ENCODE results near the gene ARHGAP22. TPM values are rescaled to one million over a fixed set of nuclear protein-coding genes. Genes with fewer than 3 reads are reported as not detected.

ARHGAP22 gene
- total RNA-seq, 1 donor from 2014 or later: 0.82 TPM

DNA sequence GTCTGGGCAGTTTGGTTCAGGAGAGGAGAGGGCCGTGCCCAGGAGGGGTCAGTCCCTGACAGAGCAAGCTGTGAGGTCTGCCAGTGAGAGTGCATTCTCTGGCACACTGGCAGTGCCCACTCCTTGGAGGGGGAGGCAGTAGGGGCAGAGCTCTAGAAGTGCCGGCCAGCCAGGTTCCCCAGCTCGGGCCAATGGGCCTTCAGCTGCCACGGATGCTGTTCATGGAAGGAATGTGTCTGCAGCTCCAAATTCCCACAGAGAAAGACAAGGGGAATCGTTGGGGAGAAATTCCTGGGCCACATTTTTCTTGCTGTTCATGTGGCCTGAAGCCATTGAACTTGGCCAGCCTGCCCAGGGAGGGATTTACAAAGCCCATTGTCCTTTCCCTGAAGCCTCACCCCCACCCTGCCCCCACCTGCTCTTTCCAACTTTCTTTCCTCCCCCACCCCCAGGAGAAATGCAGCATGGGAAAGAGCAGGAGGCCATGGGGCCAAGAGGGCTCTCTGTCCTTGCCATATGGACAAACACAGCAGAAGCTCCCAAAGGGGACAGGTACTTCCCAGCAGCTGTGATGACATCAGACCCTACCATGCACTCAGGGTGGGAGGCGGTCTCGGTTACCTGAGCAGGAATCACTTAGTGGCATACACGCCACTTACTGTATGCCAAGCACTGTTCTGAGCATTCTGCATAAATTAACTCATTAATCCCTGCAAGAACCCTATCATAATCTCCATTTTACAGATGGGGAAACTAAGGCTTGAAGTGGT, 70.7 kb downstream of the ARHGAP22 start:
- no peak overlapping the region for H3K27ac Mint-ChIP-seq
- TF ChIP-seq, protein P1, sequence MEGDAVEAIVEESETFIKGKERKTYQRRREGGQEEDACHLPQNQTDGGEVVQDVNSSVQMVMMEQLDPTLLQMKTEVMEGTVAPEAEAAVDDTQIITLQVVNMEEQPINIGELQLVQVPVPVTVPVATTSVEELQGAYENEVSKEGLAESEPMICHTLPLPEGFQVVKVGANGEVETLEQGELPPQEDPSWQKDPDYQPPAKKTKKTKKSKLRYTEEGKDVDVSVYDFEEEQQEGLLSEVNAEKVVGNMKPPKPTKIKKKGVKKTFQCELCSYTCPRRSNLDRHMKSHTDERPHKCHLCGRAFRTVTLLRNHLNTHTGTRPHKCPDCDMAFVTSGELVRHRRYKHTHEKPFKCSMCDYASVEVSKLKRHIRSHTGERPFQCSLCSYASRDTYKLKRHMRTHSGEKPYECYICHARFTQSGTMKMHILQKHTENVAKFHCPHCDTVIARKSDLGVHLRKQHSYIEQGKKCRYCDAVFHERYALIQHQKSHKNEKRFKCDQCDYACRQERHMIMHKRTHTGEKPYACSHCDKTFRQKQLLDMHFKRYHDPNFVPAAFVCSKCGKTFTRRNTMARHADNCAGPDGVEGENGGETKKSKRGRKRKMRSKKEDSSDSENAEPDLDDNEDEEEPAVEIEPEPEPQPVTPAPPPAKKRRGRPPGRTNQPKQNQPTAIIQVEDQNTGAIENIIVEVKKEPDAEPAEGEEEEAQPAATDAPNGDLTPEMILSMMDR (IDR thresholded peaks at IDR 0.05): no peak
- peaks cover 6% of the 10 kb centered on the region for H3K27me3 Mint-ChIP-seq

DNA sequence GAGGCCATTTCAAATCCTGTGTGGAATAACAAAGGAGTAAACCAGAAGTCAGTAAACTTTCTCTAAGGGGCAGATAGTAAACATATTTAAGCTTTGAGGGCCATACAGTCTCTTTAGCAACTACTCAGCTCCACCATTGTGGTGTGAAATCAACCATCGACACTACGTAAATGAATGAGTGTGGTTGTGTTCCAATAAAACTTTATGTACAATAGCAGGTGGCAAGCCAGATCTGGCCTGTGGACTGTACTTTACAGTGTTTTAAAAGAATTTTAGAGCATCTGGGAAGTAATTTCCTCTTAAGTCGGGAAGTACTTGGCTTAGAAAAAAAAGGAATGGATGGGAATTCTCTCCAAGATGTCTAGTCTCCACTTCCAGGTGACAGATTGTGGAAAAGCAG, 71.3 kb downstream of the ARHGAP22 start:
- intact Hi-C loops (cut with micrococcal nuclease): no loop called here
- H3K36me3 Mint-ChIP-seq (ENCODE audit: low read depth): no peaks in the 10 kb centered on the region
- no peaks in the 10 kb centered on the region for H3K9me3 Mint-ChIP-seq
- no peaks in the 10 kb centered on the region for H3K4me1 Mint-ChIP-seq
- H3K27me3 Mint-ChIP-seq: peaks cover 12% of the 10 kb centered on the region
- CTCF ChIA-PET: no interaction called here
- no peak overlapping the region for H3K4me3 Mint-ChIP-seq
- POLR2A ChIA-PET: interaction anchor here (0.6 kb wide), 1 partner anchor 13 kb away, joined by 3 read pairs; no protein-coding TSS in a partner anchor
- TF ChIP-seq, protein P1 (IDR thresholded peaks at IDR 0.05): no peak
- no peak for DNase-seq
- H3K27ac Mint-ChIP-seq: no peak overlapping the region
- ATAC-seq (ENCODE audit: low read depth): no peak

More for the DNA sequence above, 70.7 kb downstream of the ARHGAP22 start:
- no peak for DNase-seq
- Mint-ChIP-seq H3K9me3 (no peaks in the 10 kb centered on the region), H3K4me1 (no peaks in the 10 kb centered on the region), H3K4me3 (no peak overlapping the region), H3K36me3 (ENCODE audit: low read depth) (no peaks in the 10 kb centered on the region)
- no peak for ATAC-seq (ENCODE audit: low read depth)
- ChIA-PET POLR2A (no interaction called here), CTCF (no interaction called here)
- intact Hi-C loops (cut with micrococcal nuclease): no loop called here

GRCh38 chr10:48531486-48531885, 73.4 kb downstream of the ARHGAP22 start:
- Mint-ChIP-seq H3K4me1 (no peaks in the 10 kb centered on the region), H3K9me3 (no peaks in the 10 kb centered on the region), H3K36me3 (ENCODE audit: low read depth) (no peaks in the 10 kb centered on the region), H3K27me3 (peaks cover 16% of the 10 kb centered on the region), H3K4me3 (no peak overlapping the region), H3K27ac (no peak overlapping the region)
- ChIA-PET POLR2A (no interaction called here), CTCF (interaction anchor here (1.1 kb wide), 1 partner anchor 76 kb away, joined by 3 read pairs; no protein-coding TSS in a partner anchor)
- DNase-seq (no peak), ATAC-seq (ENCODE audit: low read depth) (no peak)
- intact Hi-C loops (cut with micrococcal nuclease): no loop called here
- TF ChIP-seq, protein P1 (IDR thresholded peaks at IDR 0.05): no peak

DNA sequence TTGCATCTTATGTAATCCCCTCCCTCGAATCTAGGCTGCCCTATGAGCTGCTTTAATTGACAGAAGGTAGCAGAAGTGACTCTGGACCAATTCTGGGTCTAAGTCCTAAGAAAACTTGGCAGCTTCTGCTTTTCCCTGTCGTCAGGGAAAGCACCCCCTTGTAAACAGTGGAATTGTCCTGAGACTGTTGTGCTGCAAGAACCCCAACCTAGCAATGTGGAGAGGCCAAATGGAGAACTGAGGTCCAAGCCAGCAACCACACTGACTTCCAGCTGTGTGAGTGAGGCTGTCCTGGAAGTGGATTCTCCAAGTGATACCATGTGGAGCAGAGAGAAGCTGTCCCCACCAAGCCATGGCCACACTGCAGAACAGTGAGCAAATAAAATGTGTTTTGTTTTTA, 75.5 kb downstream of the ARHGAP22 start:
- ChIA-PET POLR2A (no interaction called here), CTCF (no interaction called here)
- ATAC-seq (ENCODE audit: low read depth) (no peak), DNase-seq (no peak)
- peaks cover 4% of the 10 kb centered on the region for H3K9me3 Mint-ChIP-seq
- intact Hi-C loops (cut with micrococcal nuclease): no loop called here
- no peak overlapping the region for H3K4me3 Mint-ChIP-seq
- H3K4me1 Mint-ChIP-seq: no peaks in the 10 kb centered on the region
- H3K27ac Mint-ChIP-seq: no peak overlapping the region
- H3K36me3 Mint-ChIP-seq (ENCODE audit: low read depth): no peaks in the 10 kb centered on the region
- TF ChIP-seq, protein P1 (IDR thresholded peaks at IDR 0.05): no peak
- H3K27me3 Mint-ChIP-seq: peaks cover 30% of the 10 kb centered on the region

- DNase-seq (no peak), ATAC-seq (ENCODE audit: low read depth) (no peak)
- Mint-ChIP-seq H3K27ac (no peak overlapping the region), H3K4me1 (peaks cover 2% of the 10 kb centered on the region), H3K4me3 (no peak overlapping the region), H3K9me3 (peaks cover 4% of the 10 kb centered on the region), H3K36me3 (ENCODE audit: low read depth) (no peaks in the 10 kb centered on the region), H3K27me3 (peaks cover 33% of the 10 kb centered on the region)
- POLR2A ChIA-PET: no interaction called here
- intact Hi-C loops (cut with micrococcal nuclease): no loop called here
- TF ChIP-seq, protein P1 (IDR thresholded peaks at IDR 0.05): no peak
- CTCF ChIA-PET: interaction anchor here (0.9 kb wide), 1 partner anchor 292 kb away, joined by 3 read pairs; no protein-coding TSS in a partner anchor
These were observed 77.1 kb downstream of the ARHGAP22 start for GRCh38 chr10:48527756-48528155.

Data from activated B cell treated with CpG ODN at 0.5 μM for 24 hours (primary cell).